Peyer's patch (tissue), 4 donors: Measurements from ENCODE around the gene RGS1. TPM values are rescaled to one million over a fixed set of nuclear protein-coding genes. Genes with fewer than 3 reads are reported as not detected.

Experiments
- DNase-seq, 3 donors: peaks; one replicate each; pipeline ENCODE4 v3.0.0-alpha.2; 2017 to 2019
- H3K27ac ChIP-seq, 4 donors: fragments of 200-600 bp; sonication (generic); one replicate each; pipeline ENCODE4 v1.5.1; 2016 to 2019
- H3K27me3 ChIP-seq, 2 donors: fragments of 200-600 bp; sonication (generic); one replicate each; pipeline ENCODE4 v1.5.1; 2019
- H3K36me3 ChIP-seq, 3 donors: fragments of 200-600 bp; sonication (generic); one replicate each; pipeline ENCODE4 v1.5.1; 2016 to 2019
- H3K4me1 ChIP-seq, 4 donors: fragments of 200-600 bp; sonication (generic); one replicate each; pipeline ENCODE4 v1.5.1; 2016 to 2019
- H3K4me3 ChIP-seq, 4 donors: fragments of 200-600 bp; sonication (generic); 1 replicate in 3 of 4; 2 replicates in 1 of 4; pipeline ENCODE4 v1.5.1; 2016 to 2019; ENCODE audit warnings: mild to moderate bottlenecking in 1 of 4
- H3K9me3 ChIP-seq, 4 donors: fragments of 200-600 bp; sonication (generic); one replicate each; pipeline ENCODE4 v1.5.1; 2016 to 2019; ENCODE audit warnings: mild to moderate bottlenecking in 1 of 4
- POLR2A ChIP-seq, 2 donors: fragments of 450-650 bp; IDR thresholded peaks; one replicate each; pipeline ENCODE4 v1.5.1; 2017; ENCODE audit warnings: antibody characterized with exemption in 2 of 2, mild to moderate bottlenecking in 2 of 2, moderate library complexity in 2 of 2
- total RNA-seq, 4 donors: library from RNA; depleted of rRNA; stranded (reverse); fragments of >200 nt; gene quantifications; one replicate each; pipeline ENCODE4 v1.1.0, GENCODE V29; 2016
- TF ChIP-seq, protein P1 (sequence below), 6 experiments: fragments of 450-650 bp in 4 of 6; fragments of 200-600 bp in 2 of 6; sonication (generic) in 1 of 6; IDR thresholded peaks; one replicate each; pipeline ENCODE4 v1.5.1; 2017 to 2019; ENCODE audit warnings: antibody characterized with exemption in 6 of 6, mild to moderate bottlenecking in 3 of 6, moderate library complexity in 1 of 6

The RGS1 gene
- total RNA-seq, 4 donors from 2014 or later = 5.3 to 149 (median 20.0) TPM

DNA sequence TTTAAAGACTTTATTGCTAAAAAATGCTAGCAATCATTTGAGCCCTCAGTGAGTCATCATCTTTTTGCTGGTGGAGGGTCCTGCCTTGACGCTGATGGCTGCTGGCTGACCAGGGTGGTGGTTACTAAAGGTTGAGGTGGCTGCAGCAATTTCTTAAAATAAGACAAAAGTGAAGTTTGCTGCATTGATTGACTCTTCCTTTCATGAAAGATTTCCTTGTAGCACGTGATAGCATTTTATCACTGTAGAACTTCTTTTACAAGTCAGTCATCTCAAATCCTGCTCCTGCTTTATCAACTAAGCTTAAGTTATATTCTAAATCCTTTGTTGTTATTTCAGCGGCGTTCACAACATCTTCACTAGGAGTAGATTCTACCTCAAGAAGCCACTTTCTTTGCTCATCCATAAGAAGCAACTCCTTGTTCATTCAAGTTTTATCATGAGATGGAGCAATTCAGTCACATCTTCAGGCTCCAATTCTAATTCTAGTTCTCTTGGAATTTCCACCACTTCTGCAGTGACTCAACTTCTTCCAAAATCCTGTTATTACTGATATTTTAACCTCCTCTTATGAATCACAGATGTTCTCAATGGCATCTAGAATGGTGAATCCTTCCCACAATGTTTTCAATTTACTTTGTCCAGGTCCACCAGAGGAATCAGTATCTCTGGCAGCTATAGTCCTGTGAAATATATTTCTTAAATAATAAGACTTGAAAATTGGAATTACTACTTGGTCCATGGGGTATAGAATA, 17.6 kb upstream of the RGS1 start:
- Histone ChIP-seq H3K27ac (peak overlapping the region in 1 of 4 donors; percentile 30), H3K9me3 (no peaks in the 10 kb centered on the region)
- no peak for TF ChIP-seq POLR2A (IDR thresholded peaks at IDR 0.05)
- TF ChIP-seq, protein P1, sequence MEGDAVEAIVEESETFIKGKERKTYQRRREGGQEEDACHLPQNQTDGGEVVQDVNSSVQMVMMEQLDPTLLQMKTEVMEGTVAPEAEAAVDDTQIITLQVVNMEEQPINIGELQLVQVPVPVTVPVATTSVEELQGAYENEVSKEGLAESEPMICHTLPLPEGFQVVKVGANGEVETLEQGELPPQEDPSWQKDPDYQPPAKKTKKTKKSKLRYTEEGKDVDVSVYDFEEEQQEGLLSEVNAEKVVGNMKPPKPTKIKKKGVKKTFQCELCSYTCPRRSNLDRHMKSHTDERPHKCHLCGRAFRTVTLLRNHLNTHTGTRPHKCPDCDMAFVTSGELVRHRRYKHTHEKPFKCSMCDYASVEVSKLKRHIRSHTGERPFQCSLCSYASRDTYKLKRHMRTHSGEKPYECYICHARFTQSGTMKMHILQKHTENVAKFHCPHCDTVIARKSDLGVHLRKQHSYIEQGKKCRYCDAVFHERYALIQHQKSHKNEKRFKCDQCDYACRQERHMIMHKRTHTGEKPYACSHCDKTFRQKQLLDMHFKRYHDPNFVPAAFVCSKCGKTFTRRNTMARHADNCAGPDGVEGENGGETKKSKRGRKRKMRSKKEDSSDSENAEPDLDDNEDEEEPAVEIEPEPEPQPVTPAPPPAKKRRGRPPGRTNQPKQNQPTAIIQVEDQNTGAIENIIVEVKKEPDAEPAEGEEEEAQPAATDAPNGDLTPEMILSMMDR (IDR thresholded peaks at IDR 0.05) = no peak

GRCh38 chr1:192559115-192560006, 16.2 kb upstream of the RGS1 start:
- DNase-seq = no peak
- Histone ChIP-seq H3K4me1 (no peaks in the 10 kb centered on the region), H3K9me3 (no peaks in the 10 kb centered on the region), H3K36me3 (no peaks in the 10 kb centered on the region), H3K27ac (peak overlapping the region in 2 of 4 donors; percentile 30 to 40), H3K27me3 (no peaks in the 10 kb centered on the region), H3K4me3 (no peak overlapping the region)
- no peak for TF ChIP-seq POLR2A (IDR thresholded peaks at IDR 0.05)
- TF ChIP-seq, protein P1 (IDR thresholded peaks at IDR 0.05) = no peak

More for the DNA sequence above, 17.6 kb upstream of the RGS1 start:
- Histone ChIP-seq H3K4me3 (no peak overlapping the region), H3K27me3 (no peaks in the 10 kb centered on the region), H3K36me3 (no peaks in the 10 kb centered on the region), H3K4me1 (no peaks in the 10 kb centered on the region)
- DNase-seq = no peak

DNA sequence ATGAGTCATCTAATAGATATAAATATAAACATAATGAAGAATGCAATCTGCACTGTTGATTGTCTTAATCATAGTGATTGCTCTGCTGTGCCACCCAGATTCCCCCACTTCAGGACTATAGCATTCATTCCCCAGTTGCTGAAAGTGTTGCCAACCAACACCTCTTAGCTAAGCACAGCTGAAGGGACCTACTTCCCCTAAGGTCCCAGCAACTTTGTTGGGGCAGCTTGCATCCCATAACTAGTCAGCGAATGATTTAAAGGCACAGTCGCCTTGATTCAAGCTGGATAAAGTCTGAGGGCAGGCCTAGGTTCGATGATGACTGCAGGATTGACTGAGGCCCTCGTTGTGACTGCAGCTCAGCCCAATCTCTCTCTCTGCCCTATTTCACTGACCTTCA, 14.3 kb upstream of the RGS1 start:
- no peak for DNase-seq
- no peaks in the 10 kb centered on the region for H3K36me3 ChIP-seq
- H3K27me3 ChIP-seq = no peaks in the 10 kb centered on the region
- no peak for TF ChIP-seq POLR2A (IDR thresholded peaks at IDR 0.05)
- TF ChIP-seq, protein P1 (IDR thresholded peaks at IDR 0.05) = no peak
- no peak overlapping the region for H3K4me3 ChIP-seq
- no peak overlapping the region for H3K27ac ChIP-seq
- H3K4me1 ChIP-seq = no peaks in the 10 kb centered on the region
- H3K9me3 ChIP-seq = no peaks in the 10 kb centered on the region

- TF ChIP-seq, protein P1 (IDR thresholded peaks at IDR 0.05) = no peak
- no peak for TF ChIP-seq POLR2A (IDR thresholded peaks at IDR 0.05)
- Histone ChIP-seq H3K9me3 (no peaks in the 10 kb centered on the region), H3K36me3 (no peaks in the 10 kb centered on the region), H3K27me3 (no peaks in the 10 kb centered on the region), H3K4me1 (no peaks in the 10 kb centered on the region), H3K4me3 (no peak overlapping the region), H3K27ac (no peak overlapping the region)
- no peak for DNase-seq
These were observed 12.4 kb upstream of the RGS1 start for GRCh38 chr1:192563129-192563528.

DNA sequence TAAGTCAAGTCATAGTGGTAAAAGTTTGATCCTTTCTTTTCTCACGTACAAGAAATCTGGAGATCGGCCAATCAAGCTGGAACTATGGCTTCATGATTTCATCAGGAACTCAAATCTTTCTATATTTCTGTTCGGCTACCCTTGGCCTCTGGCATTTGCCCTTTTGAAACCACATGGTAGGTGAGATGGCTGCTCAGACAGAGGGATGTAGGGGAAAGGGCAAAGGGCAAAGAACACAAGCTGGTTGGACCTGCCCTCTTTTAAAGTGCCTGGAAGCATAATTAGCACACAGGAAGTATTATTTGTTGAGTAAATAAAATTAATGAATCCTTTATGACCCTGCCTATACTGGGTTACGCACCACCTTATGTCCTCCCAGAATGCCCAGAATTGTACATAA, 11.5 kb upstream of the RGS1 start:
- Histone ChIP-seq H3K27me3 (no peaks in the 10 kb centered on the region), H3K4me3 (no peak overlapping the region), H3K4me1 (no peaks in the 10 kb centered on the region), H3K27ac (no peak overlapping the region), H3K9me3 (no peaks in the 10 kb centered on the region), H3K36me3 (no peaks in the 10 kb centered on the region)
- DNase-seq = peak in 1 of 3 donors; percentile 53
- TF ChIP-seq POLR2A (IDR thresholded peaks at IDR 0.05) = no peak

- no peak for TF ChIP-seq POLR2A (IDR thresholded peaks at IDR 0.05)
- TF ChIP-seq, protein P1 (IDR thresholded peaks at IDR 0.05) = no peak
- H3K9me3 ChIP-seq = no peaks in the 10 kb centered on the region
- H3K27ac ChIP-seq = no peak overlapping the region
- no peak for DNase-seq
- no peak overlapping the region for H3K4me3 ChIP-seq
- no peaks in the 10 kb centered on the region for H3K36me3 ChIP-seq
- no peaks in the 10 kb centered on the region for H3K4me1 ChIP-seq
- H3K27me3 ChIP-seq = no peaks in the 10 kb centered on the region
These were observed 9.6 kb upstream of the RGS1 start for GRCh38 chr1:192565946-192566345.
